ENCODE measurements around the gene GPATCH2L. TPM values are rescaled to one million over a fixed set of nuclear protein-coding genes. Genes with fewer than 3 reads are reported as not detected.

The GPATCH2L gene
- total and polyA plus RNA-seq, 2 donors (not counting 1 experiment from before 2014, with no cell fraction given) = 17.4 to 82.7 TPM

- no peaks in the 10 kb centered on the region for H3K36me3 ChIP-seq (replicated peaks in 1 of 2; ENCODE audit: control extremely low read depth in 1 of 2, control insufficient read depth in 1 of 2, extremely low read depth in 1 of 2, insufficient read depth in 2 of 2, low read length in 1 of 2)
- no peak overlapping the region for H2AFZ ChIP-seq (ENCODE audit: insufficient read depth, low read depth, low read length, poor library complexity, severe bottlenecking)
- Mint-ChIP-seq H3K27me3 (no peaks in the 10 kb centered on the region), H3K4me1 (no peaks in the 10 kb centered on the region), H3K27ac (no peak overlapping the region), H3K9me3 (ENCODE audit: insufficient read depth) (peaks cover 6% of the 10 kb centered on the region), H3K4me3 (no peak overlapping the region)
- no peak overlapping the region for H3K4me3 ChIP-seq (ENCODE audit: control extremely low read depth in 1 of 5, extremely low read depth in 1 of 5, insufficient read depth in 1 of 5, low read depth in 2 of 5, low read length in 4 of 5)
- H3K27me3 ChIP-seq (replicated peaks in 1 of 4; ENCODE audit: control extremely low read depth in 1 of 4, control insufficient read depth in 3 of 4, insufficient read depth in 4 of 4, low read length in 3 of 4) = no peaks in the 10 kb centered on the region
- H3K9me3 ChIP-seq (ENCODE audit: control extremely low read depth in 1 of 3, control insufficient read depth in 2 of 3, insufficient read depth in 1 of 3, low read length in 2 of 3) = peaks cover 0 to 3% (median 2%) of the 10 kb centered on the region in 3 donors
- H4K20me1 ChIP-seq (ENCODE audit: control insufficient read depth, insufficient read depth, low read length, poor library complexity, severe bottlenecking) = no peaks in the 10 kb centered on the region
- TF ChIP-seq EZH2 (IDR thresholded peaks at IDR 0.05; ENCODE audit: borderline replicate concordance, insufficient read depth, low read depth, low read length, poor library complexity, severe bottlenecking) (no peak), CTCF (IDR thresholded peaks at IDR 0.05) (no peak)
- no peak for ATAC-seq (ENCODE audit: low read depth)
- intact Hi-C loops (cut with micrococcal nuclease) = no loop called here
- no peak overlapping the region for H3K9ac ChIP-seq (ENCODE audit: low read length)
- ChIA-PET POLR2A (no interaction called here), CTCF (no interaction called here)
- no peak overlapping the region for H3K27ac ChIP-seq (ENCODE audit: low read length in 2 of 2)
- DNase-seq = no peak
- H3K4me1 ChIP-seq (ENCODE audit: control insufficient read depth in 2 of 2, insufficient read depth in 2 of 2, low read length in 2 of 2) = no peaks in the 10 kb centered on the region
- no peaks in the 10 kb centered on the region for H3K79me2 ChIP-seq (ENCODE audit: control insufficient read depth, insufficient read depth, low read length)
- 100% methylated on average over 3 of the region's 10 CpGs for WGBS (ENCODE audit: insufficient coverage)
- H3K4me2 ChIP-seq (replicated peaks; ENCODE audit: low read depth, low read length, poor library complexity, severe bottlenecking) = no peak overlapping the region
Measured at GRCh38 chr14:76228138-76228537, 76.4 kb downstream of the GPATCH2L start.

- no peaks in the 10 kb centered on the region for H3K79me2 ChIP-seq (ENCODE audit: control insufficient read depth, insufficient read depth, low read length)
- intact Hi-C loops (cut with micrococcal nuclease) = no loop called here
- ChIA-PET POLR2A (no interaction called here), CTCF (no interaction called here)
- ATAC-seq (ENCODE audit: low read depth) (no peak), DNase-seq (no peak)
- H2AFZ ChIP-seq (ENCODE audit: insufficient read depth, low read depth, low read length, poor library complexity, severe bottlenecking) = no peak overlapping the region
- peaks cover 8% of the 10 kb centered on the region for H3K4me1 Mint-ChIP-seq
- H3K4me2 ChIP-seq (replicated peaks; ENCODE audit: low read depth, low read length, poor library complexity, severe bottlenecking) = no peak overlapping the region
- H3K9me3 Mint-ChIP-seq (ENCODE audit: insufficient read depth) = no peaks in the 10 kb centered on the region
- H3K4me1 ChIP-seq (ENCODE audit: control insufficient read depth in 2 of 2, insufficient read depth in 2 of 2, low read length in 2 of 2) = no peaks in the 10 kb centered on the region
- H3K27ac ChIP-seq (ENCODE audit: low read length in 2 of 2) = no peak overlapping the region
- no peaks in the 10 kb centered on the region for H4K20me1 ChIP-seq (ENCODE audit: control insufficient read depth, insufficient read depth, low read length, poor library complexity, severe bottlenecking)
- H3K36me3 ChIP-seq (replicated peaks in 1 of 2; ENCODE audit: control extremely low read depth in 1 of 2, control insufficient read depth in 1 of 2, extremely low read depth in 1 of 2, insufficient read depth in 2 of 2, low read length in 1 of 2) = no peaks in the 10 kb centered on the region
- no peak overlapping the region for H3K4me3 Mint-ChIP-seq
- 56% methylated on average over 3 of the region's 4 CpGs for WGBS (ENCODE audit: insufficient coverage)
- H3K9me3 ChIP-seq (ENCODE audit: control extremely low read depth in 1 of 3, control insufficient read depth in 2 of 3, insufficient read depth in 1 of 3, low read length in 2 of 3) = peaks cover 0 to 3% (median 3%) of the 10 kb centered on the region in 3 donors
- no peak overlapping the region for H3K27ac Mint-ChIP-seq
- H3K27me3 Mint-ChIP-seq = no peaks in the 10 kb centered on the region
- H3K4me3 ChIP-seq (ENCODE audit: control extremely low read depth in 1 of 5, extremely low read depth in 1 of 5, insufficient read depth in 1 of 5, low read depth in 2 of 5, low read length in 4 of 5) = no peak overlapping the region
- H3K27me3 ChIP-seq (replicated peaks in 1 of 4; ENCODE audit: control extremely low read depth in 1 of 4, control insufficient read depth in 3 of 4, insufficient read depth in 4 of 4, low read length in 3 of 4) = no peaks in the 10 kb centered on the region
- no peak overlapping the region for H3K9ac ChIP-seq (ENCODE audit: low read length)
- no peak for TF ChIP-seq CTCF (IDR thresholded peaks at IDR 0.05)
- no peak for TF ChIP-seq EZH2 (IDR thresholded peaks at IDR 0.05; ENCODE audit: borderline replicate concordance, insufficient read depth, low read depth, low read length, poor library complexity, severe bottlenecking)
Measured at GRCh38 chr14:76232800-76233199, 81.1 kb downstream of the GPATCH2L start.

All from B cell (primary cell).